HL-60 (cell line): ENCODE data around the gene IFI44L.

Source experiments
- DNase-seq, 2 experiments: peaks; one replicate each; pipeline ENCODE4 v3.0.0-alpha.2; 2010 to 2020; ENCODE audit warnings: low read depth in 1 of 2, low spot score in 1 of 2
- H3K27ac ChIP-seq: fragments of 250-450 bp; sonication (Bioruptor Pico); replicated peaks from 2 replicates; pipeline ENCODE4 v1.5.1; 2020; ENCODE audit warnings: mild to moderate bottlenecking, moderate library complexity
- H3K27me3 ChIP-seq: fragments of 250-450 bp; sonication (Bioruptor Pico); 2 replicates; pipeline ENCODE4 v1.5.1; 2021; ENCODE audit warnings: mild to moderate bottlenecking, moderate library complexity; ENCODE audit not compliant: insufficient read depth, poor library complexity, severe bottlenecking
- H3K4me3 ChIP-seq: replicated peaks from 2 replicates; pipeline ENCODE4 v1.5.1; 2011; ENCODE audit warnings: mild to moderate bottlenecking, control low read depth, low read length; ENCODE audit not compliant: insufficient read depth
- GABPA ChIP-seq: IDR thresholded peaks from 2 replicates; pipeline ENCODE4 v1.6.1; 2012; ENCODE audit warnings: low read depth
- POLR2AphosphoS5 ChIP-seq: IDR thresholded peaks from 2 replicates; pipeline ENCODE4 v1.6.1; 2012; ENCODE audit warnings: low read depth
- SPI1 ChIP-seq: IDR thresholded peaks from 2 replicates; pipeline ENCODE4 v1.6.1; 2012; ENCODE audit warnings: low read depth, mild to moderate bottlenecking, borderline replicate concordance
- TF ChIP-seq, protein P1 (sequence below): IDR thresholded peaks from 2 replicates; pipeline ENCODE4 v1.6.1; 2012; ENCODE audit warnings: low read depth; ENCODE audit not compliant: insufficient replicate concordance
- TF ChIP-seq, protein P2 (sequence below): IDR thresholded peaks from one replicate; pipeline ENCODE4 v1.5.1; 2011; ENCODE audit warnings: low read length, control low read depth, inconsistent platforms; ENCODE audit not compliant: insufficient read depth

Gene IFI44L

DNA sequence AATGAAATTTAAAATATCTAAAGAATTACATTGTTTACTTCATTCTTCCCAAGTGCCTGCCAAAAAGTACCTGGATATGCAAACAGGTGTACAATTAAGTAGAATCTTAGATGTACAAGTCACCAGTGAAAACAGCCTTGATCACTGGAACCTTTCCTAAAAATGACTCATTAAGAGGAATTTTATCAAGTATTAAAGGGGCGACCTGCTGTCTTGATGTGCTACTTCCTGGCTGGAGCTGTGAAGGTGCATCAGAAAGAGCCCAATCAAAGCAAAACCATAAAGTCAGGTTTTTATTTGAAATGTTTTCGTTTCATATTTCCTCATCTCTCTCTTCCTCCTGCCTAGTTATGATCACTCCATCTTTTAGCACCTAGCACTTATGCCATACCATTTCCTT is 62.8 kb downstream of the IFI44L start:
- no peak for DNase-seq
- no peaks in the 10 kb centered on the region for H3K27me3 ChIP-seq
- no peak overlapping the region for H3K4me3 ChIP-seq
- H3K27ac ChIP-seq, result no peak overlapping the region
- TF ChIP-seq, protein P1, sequence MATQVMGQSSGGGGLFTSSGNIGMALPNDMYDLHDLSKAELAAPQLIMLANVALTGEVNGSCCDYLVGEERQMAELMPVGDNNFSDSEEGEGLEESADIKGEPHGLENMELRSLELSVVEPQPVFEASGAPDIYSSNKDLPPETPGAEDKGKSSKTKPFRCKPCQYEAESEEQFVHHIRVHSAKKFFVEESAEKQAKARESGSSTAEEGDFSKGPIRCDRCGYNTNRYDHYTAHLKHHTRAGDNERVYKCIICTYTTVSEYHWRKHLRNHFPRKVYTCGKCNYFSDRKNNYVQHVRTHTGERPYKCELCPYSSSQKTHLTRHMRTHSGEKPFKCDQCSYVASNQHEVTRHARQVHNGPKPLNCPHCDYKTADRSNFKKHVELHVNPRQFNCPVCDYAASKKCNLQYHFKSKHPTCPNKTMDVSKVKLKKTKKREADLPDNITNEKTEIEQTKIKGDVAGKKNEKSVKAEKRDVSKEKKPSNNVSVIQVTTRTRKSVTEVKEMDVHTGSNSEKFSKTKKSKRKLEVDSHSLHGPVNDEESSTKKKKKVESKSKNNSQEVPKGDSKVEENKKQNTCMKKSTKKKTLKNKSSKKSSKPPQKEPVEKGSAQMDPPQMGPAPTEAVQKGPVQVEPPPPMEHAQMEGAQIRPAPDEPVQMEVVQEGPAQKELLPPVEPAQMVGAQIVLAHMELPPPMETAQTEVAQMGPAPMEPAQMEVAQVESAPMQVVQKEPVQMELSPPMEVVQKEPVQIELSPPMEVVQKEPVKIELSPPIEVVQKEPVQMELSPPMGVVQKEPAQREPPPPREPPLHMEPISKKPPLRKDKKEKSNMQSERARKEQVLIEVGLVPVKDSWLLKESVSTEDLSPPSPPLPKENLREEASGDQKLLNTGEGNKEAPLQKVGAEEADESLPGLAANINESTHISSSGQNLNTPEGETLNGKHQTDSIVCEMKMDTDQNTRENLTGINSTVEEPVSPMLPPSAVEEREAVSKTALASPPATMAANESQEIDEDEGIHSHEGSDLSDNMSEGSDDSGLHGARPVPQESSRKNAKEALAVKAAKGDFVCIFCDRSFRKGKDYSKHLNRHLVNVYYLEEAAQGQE, result no peak

DNA sequence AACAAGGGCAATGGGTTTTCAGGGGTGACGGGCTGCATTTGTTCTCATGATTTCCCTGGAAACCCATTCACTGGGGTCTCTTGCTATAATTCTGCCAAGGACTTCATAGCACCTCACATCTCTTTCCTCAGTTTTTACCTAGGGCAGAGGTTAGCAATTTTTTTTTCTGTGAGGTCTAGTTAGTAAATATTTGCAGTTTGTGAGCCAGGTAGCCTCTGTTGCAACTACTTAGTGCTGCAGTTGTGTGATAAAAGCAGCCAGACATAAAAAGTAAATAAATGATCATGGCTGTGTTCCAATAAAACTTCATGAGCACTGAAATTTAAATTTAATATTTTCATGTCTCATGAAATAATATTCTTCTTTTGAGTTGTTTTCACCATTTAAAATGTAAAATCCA is 67.1 kb downstream of the IFI44L start:
- TF ChIP-seq, protein P2, sequence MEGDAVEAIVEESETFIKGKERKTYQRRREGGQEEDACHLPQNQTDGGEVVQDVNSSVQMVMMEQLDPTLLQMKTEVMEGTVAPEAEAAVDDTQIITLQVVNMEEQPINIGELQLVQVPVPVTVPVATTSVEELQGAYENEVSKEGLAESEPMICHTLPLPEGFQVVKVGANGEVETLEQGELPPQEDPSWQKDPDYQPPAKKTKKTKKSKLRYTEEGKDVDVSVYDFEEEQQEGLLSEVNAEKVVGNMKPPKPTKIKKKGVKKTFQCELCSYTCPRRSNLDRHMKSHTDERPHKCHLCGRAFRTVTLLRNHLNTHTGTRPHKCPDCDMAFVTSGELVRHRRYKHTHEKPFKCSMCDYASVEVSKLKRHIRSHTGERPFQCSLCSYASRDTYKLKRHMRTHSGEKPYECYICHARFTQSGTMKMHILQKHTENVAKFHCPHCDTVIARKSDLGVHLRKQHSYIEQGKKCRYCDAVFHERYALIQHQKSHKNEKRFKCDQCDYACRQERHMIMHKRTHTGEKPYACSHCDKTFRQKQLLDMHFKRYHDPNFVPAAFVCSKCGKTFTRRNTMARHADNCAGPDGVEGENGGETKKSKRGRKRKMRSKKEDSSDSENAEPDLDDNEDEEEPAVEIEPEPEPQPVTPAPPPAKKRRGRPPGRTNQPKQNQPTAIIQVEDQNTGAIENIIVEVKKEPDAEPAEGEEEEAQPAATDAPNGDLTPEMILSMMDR, result no peak
- TF ChIP-seq GABPA (no peak), SPI1 (no peak), POLR2AphosphoS5 (no peak)
- TF ChIP-seq, protein P1, result no peak
- H3K27me3 ChIP-seq, result no peaks in the 10 kb centered on the region
- no peak for DNase-seq
- H3K27ac ChIP-seq, result no peak overlapping the region
- no peak overlapping the region for H3K4me3 ChIP-seq

DNA sequence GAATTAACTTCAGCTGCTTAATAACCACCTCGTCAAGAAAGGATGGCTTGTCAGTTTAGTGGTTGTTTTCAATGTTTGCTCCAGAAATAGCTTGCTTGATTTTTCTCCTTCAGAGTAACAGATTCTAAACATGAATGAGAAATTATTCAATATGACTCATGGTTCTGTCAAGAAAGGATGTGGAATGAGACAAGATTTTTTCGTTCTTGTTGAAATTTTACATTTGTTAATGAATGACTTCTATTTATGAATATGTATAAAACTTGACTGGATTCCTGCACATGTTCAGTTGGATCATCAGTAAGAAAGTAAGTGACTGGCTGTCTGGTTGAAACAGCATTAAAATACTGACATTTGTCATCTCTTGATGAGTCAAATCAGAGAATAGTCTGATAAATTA is 67.7 kb downstream of the IFI44L start:
- H3K27ac ChIP-seq, result no peak overlapping the region
- DNase-seq, result no peak
- TF ChIP-seq GABPA (no peak), SPI1 (no peak), POLR2AphosphoS5 (no peak)
- TF ChIP-seq, protein P1, result no peak
- TF ChIP-seq, protein P2, result no peak
- no peaks in the 10 kb centered on the region for H3K27me3 ChIP-seq
- H3K4me3 ChIP-seq, result no peak overlapping the region

DNA sequence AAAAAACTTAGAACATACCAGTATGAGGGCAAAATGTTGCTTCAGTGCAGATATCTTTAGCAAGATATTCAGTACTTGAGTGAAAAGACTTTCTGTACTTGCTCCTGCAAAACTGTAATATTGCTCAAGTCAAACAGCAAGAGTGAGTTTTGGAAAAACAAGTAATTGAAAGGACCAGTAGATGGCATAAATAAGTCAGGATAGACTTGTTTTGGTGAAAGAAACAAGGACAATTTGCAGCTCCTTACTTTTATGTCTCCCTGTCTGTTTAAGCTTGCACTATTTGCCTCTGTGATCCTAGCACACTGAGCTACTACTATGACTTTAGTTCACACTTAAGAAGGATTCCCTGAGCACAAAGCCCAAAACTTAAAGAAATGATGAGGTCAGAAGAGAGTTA is 68.4 kb downstream of the IFI44L start:
- Histone ChIP-seq H3K27ac (no peak overlapping the region), H3K27me3 (no peaks in the 10 kb centered on the region), H3K4me3 (no peak overlapping the region)
- TF ChIP-seq GABPA (no peak), POLR2AphosphoS5 (no peak), SPI1 (no peak)
- TF ChIP-seq, protein P2, result no peak
- no peak for DNase-seq
